ENCODE results near the gene SLC10A7.

SLC10A7 gene

GRCh38 chr4:146274774-146275173 lies 247.0 kb downstream of the SLC10A7 start:
- 95 to 100% methylated on average over 1 of the region's 1 CpG for WGBS, 2 experiments
- no peaks in the 10 kb centered on the region for H3K9me3 ChIP-seq (ENCODE audit: control insufficient read depth, low read length)

GRCh38 chr4:146273204-146273901 lies 248.4 kb downstream of the SLC10A7 start:
- H3K4me3 ChIP-seq (ENCODE audit: insufficient read depth, low read depth, low read length): no peak overlapping the region
- H3K27me3 ChIP-seq (ENCODE audit: control insufficient read depth, insufficient read depth, low read length, poor library complexity, severe bottlenecking): no peaks in the 10 kb centered on the region
- WGBS, 2 experiments: 87 to 95% methylated on average over 3 to 5 of the region's 5 CpGs
- no peaks in the 10 kb centered on the region for H3K36me3 ChIP-seq (ENCODE audit: control insufficient read depth, insufficient read depth, low read length)
- H3K4me1 ChIP-seq (ENCODE audit: control insufficient read depth, insufficient read depth, low read length): no peaks in the 10 kb centered on the region
- H3K27ac ChIP-seq (ENCODE audit: insufficient read depth, low read depth, low read length, poor library complexity, severe bottlenecking): no peak overlapping the region
- no peaks in the 10 kb centered on the region for H3K9me3 ChIP-seq (ENCODE audit: control insufficient read depth, low read length)

More at GRCh38 chr4:146274774-146275173, 247.0 kb downstream of the SLC10A7 start:
- Histone ChIP-seq H3K27ac (ENCODE audit: insufficient read depth, low read depth, low read length, poor library complexity, severe bottlenecking) (no peak overlapping the region), H3K27me3 (ENCODE audit: control insufficient read depth, insufficient read depth, low read length, poor library complexity, severe bottlenecking) (no peaks in the 10 kb centered on the region), H3K36me3 (ENCODE audit: control insufficient read depth, insufficient read depth, low read length) (no peaks in the 10 kb centered on the region), H3K4me3 (ENCODE audit: insufficient read depth, low read depth, low read length) (no peak overlapping the region), H3K4me1 (ENCODE audit: control insufficient read depth, insufficient read depth, low read length) (no peaks in the 10 kb centered on the region)

- Histone ChIP-seq H3K36me3 (ENCODE audit: control insufficient read depth, insufficient read depth, low read length) (no peaks in the 10 kb centered on the region), H3K9me3 (ENCODE audit: control insufficient read depth, low read length) (no peaks in the 10 kb centered on the region), H3K27ac (ENCODE audit: insufficient read depth, low read depth, low read length, poor library complexity, severe bottlenecking) (no peak overlapping the region), H3K4me1 (ENCODE audit: control insufficient read depth, insufficient read depth, low read length) (no peaks in the 10 kb centered on the region), H3K27me3 (ENCODE audit: control insufficient read depth, insufficient read depth, low read length, poor library complexity, severe bottlenecking) (no peaks in the 10 kb centered on the region), H3K4me3 (ENCODE audit: insufficient read depth, low read depth, low read length) (no peak overlapping the region)
- WGBS, 2 experiments: 93% methylated on average over 3 of the region's 3 CpGs
These were observed 250.3 kb downstream of the SLC10A7 start for GRCh38 chr4:146271466-146271865.

- no peak overlapping the region for H3K4me3 ChIP-seq (ENCODE audit: insufficient read depth, low read depth, low read length)
- WGBS, 2 experiments: 82 to 90% methylated on average over 2 of the region's 2 CpGs
These were observed 252.5 kb downstream of the SLC10A7 start for GRCh38 chr4:146269228-146269653.

GRCh38 chr4:146267826-146268225 lies 253.9 kb downstream of the SLC10A7 start:
- Histone ChIP-seq H3K36me3 (ENCODE audit: control insufficient read depth, insufficient read depth, low read length) (no peaks in the 10 kb centered on the region), H3K4me3 (ENCODE audit: insufficient read depth, low read depth, low read length) (no peak overlapping the region), H3K9me3 (ENCODE audit: control insufficient read depth, low read length) (no peaks in the 10 kb centered on the region), H3K4me1 (ENCODE audit: control insufficient read depth, insufficient read depth, low read length) (no peaks in the 10 kb centered on the region), H3K27me3 (ENCODE audit: control insufficient read depth, insufficient read depth, low read length, poor library complexity, severe bottlenecking) (no peaks in the 10 kb centered on the region), H3K27ac (ENCODE audit: insufficient read depth, low read depth, low read length, poor library complexity, severe bottlenecking) (no peak overlapping the region)
- 88 to 94% methylated on average over 5 of the region's 5 CpGs for WGBS, 2 experiments

More at GRCh38 chr4:146269228-146269653, 252.5 kb downstream of the SLC10A7 start:
- H3K27me3 ChIP-seq (ENCODE audit: control insufficient read depth, insufficient read depth, low read length, poor library complexity, severe bottlenecking): no peaks in the 10 kb centered on the region
- H3K36me3 ChIP-seq (ENCODE audit: control insufficient read depth, insufficient read depth, low read length): no peaks in the 10 kb centered on the region
- no peak overlapping the region for H3K27ac ChIP-seq (ENCODE audit: insufficient read depth, low read depth, low read length, poor library complexity, severe bottlenecking)
- no peaks in the 10 kb centered on the region for H3K9me3 ChIP-seq (ENCODE audit: control insufficient read depth, low read length)
- H3K4me1 ChIP-seq (ENCODE audit: control insufficient read depth, insufficient read depth, low read length): no peaks in the 10 kb centered on the region

GRCh38 chr4:146265950-146266490 lies 255.7 kb downstream of the SLC10A7 start:
- 76 to 80% methylated on average over 2 of the region's 2 CpGs for WGBS, 2 experiments
- H3K9me3 ChIP-seq (ENCODE audit: control insufficient read depth, low read length): no peaks in the 10 kb centered on the region
- no peak overlapping the region for H3K4me3 ChIP-seq (ENCODE audit: insufficient read depth, low read depth, low read length)
- H3K27ac ChIP-seq (ENCODE audit: insufficient read depth, low read depth, low read length, poor library complexity, severe bottlenecking): no peak overlapping the region
- no peaks in the 10 kb centered on the region for H3K4me1 ChIP-seq (ENCODE audit: control insufficient read depth, insufficient read depth, low read length)
- no peaks in the 10 kb centered on the region for H3K36me3 ChIP-seq (ENCODE audit: control insufficient read depth, insufficient read depth, low read length)
- no peaks in the 10 kb centered on the region for H3K27me3 ChIP-seq (ENCODE audit: control insufficient read depth, insufficient read depth, low read length, poor library complexity, severe bottlenecking)

- no peaks in the 10 kb centered on the region for H3K36me3 ChIP-seq (ENCODE audit: control insufficient read depth, insufficient read depth, low read length)
- H3K9me3 ChIP-seq (ENCODE audit: control insufficient read depth, low read length): no peaks in the 10 kb centered on the region
- no peak overlapping the region for H3K27ac ChIP-seq (ENCODE audit: insufficient read depth, low read depth, low read length, poor library complexity, severe bottlenecking)
- no peaks in the 10 kb centered on the region for H3K4me1 ChIP-seq (ENCODE audit: control insufficient read depth, insufficient read depth, low read length)
- no peak overlapping the region for H3K4me3 ChIP-seq (ENCODE audit: insufficient read depth, low read depth, low read length)
- H3K27me3 ChIP-seq (ENCODE audit: control insufficient read depth, insufficient read depth, low read length, poor library complexity, severe bottlenecking): no peaks in the 10 kb centered on the region
These were observed 257.9 kb downstream of the SLC10A7 start for GRCh38 chr4:146263793-146264192.

GRCh38 chr4:146261041-146261440 lies 260.7 kb downstream of the SLC10A7 start:
- Histone ChIP-seq H3K4me1 (ENCODE audit: control insufficient read depth, insufficient read depth, low read length) (no peaks in the 10 kb centered on the region), H3K9me3 (ENCODE audit: control insufficient read depth, low read length) (no peaks in the 10 kb centered on the region), H3K27ac (ENCODE audit: insufficient read depth, low read depth, low read length, poor library complexity, severe bottlenecking) (no peak overlapping the region), H3K36me3 (ENCODE audit: control insufficient read depth, insufficient read depth, low read length) (no peaks in the 10 kb centered on the region), H3K27me3 (ENCODE audit: control insufficient read depth, insufficient read depth, low read length, poor library complexity, severe bottlenecking) (no peaks in the 10 kb centered on the region), H3K4me3 (ENCODE audit: insufficient read depth, low read depth, low read length) (no peak overlapping the region)
- 93 to 96% methylated on average over 2 of the region's 2 CpGs for WGBS, 2 experiments

GRCh38 chr4:146260521-146260920 lies 261.2 kb downstream of the SLC10A7 start:
- 93 to 96% methylated on average over 4 of the region's 4 CpGs for WGBS, 2 experiments
- H3K4me3 ChIP-seq (ENCODE audit: insufficient read depth, low read depth, low read length): no peak overlapping the region
- H3K4me1 ChIP-seq (ENCODE audit: control insufficient read depth, insufficient read depth, low read length): no peaks in the 10 kb centered on the region
- H3K27ac ChIP-seq (ENCODE audit: insufficient read depth, low read depth, low read length, poor library complexity, severe bottlenecking): no peak overlapping the region
- no peaks in the 10 kb centered on the region for H3K36me3 ChIP-seq (ENCODE audit: control insufficient read depth, insufficient read depth, low read length)
- no peaks in the 10 kb centered on the region for H3K27me3 ChIP-seq (ENCODE audit: control insufficient read depth, insufficient read depth, low read length, poor library complexity, severe bottlenecking)
- H3K9me3 ChIP-seq (ENCODE audit: control insufficient read depth, low read length): no peaks in the 10 kb centered on the region

GRCh38 chr4:146257511-146257910 lies 264.2 kb downstream of the SLC10A7 start:
- Histone ChIP-seq H3K4me1 (ENCODE audit: control insufficient read depth, insufficient read depth, low read length) (no peaks in the 10 kb centered on the region), H3K27ac (ENCODE audit: insufficient read depth, low read depth, low read length, poor library complexity, severe bottlenecking) (no peak overlapping the region), H3K4me3 (ENCODE audit: insufficient read depth, low read depth, low read length) (no peak overlapping the region), H3K9me3 (ENCODE audit: control insufficient read depth, low read length) (no peaks in the 10 kb centered on the region), H3K27me3 (ENCODE audit: control insufficient read depth, insufficient read depth, low read length, poor library complexity, severe bottlenecking) (no peaks in the 10 kb centered on the region), H3K36me3 (ENCODE audit: control insufficient read depth, insufficient read depth, low read length) (no peaks in the 10 kb centered on the region)
- 100% methylated on average over 1 of the region's 1 CpG; no CpG with 5 or more reads in 1 of the 2 experiments for WGBS, 2 experiments
